Nephron progenitor cell (in vitro differentiated cells): ENCODE results near the gene RPL19.

Experiments
- DNase-seq: peaks from one replicate; pipeline ENCODE4 v3.0.0; 2021
- H3K27ac Mint-ChIP-seq: 2 replicates; pipeline ENCODE4 v1.8.0; 2021; ENCODE audit warnings: mild to moderate bottlenecking, moderate library complexity, mixed read lengths
- H3K27me3 Mint-ChIP-seq: 2 replicates; pipeline ENCODE4 v1.8.0; 2021; ENCODE audit warnings: mild to moderate bottlenecking, low read depth, mixed read lengths; ENCODE audit not compliant: poor library complexity
- H3K36me3 Mint-ChIP-seq: 2 replicates; pipeline ENCODE4 v1.8.0; 2021; ENCODE audit warnings: low read depth, mixed read lengths
- H3K4me1 Mint-ChIP-seq: 2 replicates; pipeline ENCODE4 v1.8.0; 2021; ENCODE audit warnings: mixed read lengths
- H3K4me3 Mint-ChIP-seq: 2 replicates; pipeline ENCODE4 v1.8.0; 2021; ENCODE audit warnings: mild to moderate bottlenecking, moderate library complexity, mixed read lengths
- H3K9me3 Mint-ChIP-seq: 2 replicates; pipeline ENCODE4 v1.8.0; 2021; ENCODE audit warnings: mild to moderate bottlenecking, moderate library complexity, mixed read lengths
- CTCF ChIP-seq: fragments of 200-600 bp; sonication (generic); IDR thresholded peaks from 2 replicates; pipeline ENCODE4 v1.5.0; 2021; ENCODE audit warnings: antibody characterized with exemption

RPL19 gene

DNA sequence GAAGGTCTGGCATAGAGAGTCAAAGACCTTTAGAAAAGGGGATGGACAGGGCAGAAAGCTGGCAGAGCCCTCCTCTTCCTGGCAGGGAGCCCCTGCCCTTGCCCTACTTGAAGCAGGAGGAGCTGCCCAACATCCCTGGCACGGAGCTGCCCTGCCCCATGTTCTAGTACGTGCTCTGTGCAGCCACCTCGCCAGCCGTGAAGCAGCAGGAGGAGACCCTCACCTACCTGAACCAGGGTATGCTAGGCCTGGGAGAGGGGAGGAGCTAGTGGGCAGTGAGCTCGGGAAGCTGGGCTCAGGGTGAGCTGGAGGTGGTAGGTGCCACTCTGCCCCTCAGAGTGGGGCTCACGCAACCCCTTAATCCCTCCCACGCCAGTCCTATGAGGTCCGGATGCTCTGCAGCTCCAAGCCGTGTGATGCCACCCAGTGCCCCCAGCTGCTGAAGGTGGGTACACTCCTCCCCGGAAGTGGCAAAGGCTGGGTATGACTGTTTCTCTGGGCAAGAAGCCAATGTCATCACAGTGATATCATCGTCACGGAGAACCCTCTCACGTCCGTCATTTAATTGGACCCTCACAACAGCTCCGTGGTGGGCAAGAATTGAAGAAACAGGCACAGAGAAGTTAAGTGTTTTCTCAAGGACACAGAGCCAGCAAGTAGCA, 38.4 kb downstream of the RPL19 start:
- Mint-ChIP-seq H3K4me1 (peaks cover 16% of the 10 kb centered on the region), H3K9me3 (no peaks in the 10 kb centered on the region), H3K4me3 (no peak overlapping the region), H3K27ac (no peak overlapping the region), H3K27me3 (peaks cover 18% of the 10 kb centered on the region), H3K36me3 (no peaks in the 10 kb centered on the region)
- no peak for TF ChIP-seq CTCF
- DNase-seq = no peak

DNA sequence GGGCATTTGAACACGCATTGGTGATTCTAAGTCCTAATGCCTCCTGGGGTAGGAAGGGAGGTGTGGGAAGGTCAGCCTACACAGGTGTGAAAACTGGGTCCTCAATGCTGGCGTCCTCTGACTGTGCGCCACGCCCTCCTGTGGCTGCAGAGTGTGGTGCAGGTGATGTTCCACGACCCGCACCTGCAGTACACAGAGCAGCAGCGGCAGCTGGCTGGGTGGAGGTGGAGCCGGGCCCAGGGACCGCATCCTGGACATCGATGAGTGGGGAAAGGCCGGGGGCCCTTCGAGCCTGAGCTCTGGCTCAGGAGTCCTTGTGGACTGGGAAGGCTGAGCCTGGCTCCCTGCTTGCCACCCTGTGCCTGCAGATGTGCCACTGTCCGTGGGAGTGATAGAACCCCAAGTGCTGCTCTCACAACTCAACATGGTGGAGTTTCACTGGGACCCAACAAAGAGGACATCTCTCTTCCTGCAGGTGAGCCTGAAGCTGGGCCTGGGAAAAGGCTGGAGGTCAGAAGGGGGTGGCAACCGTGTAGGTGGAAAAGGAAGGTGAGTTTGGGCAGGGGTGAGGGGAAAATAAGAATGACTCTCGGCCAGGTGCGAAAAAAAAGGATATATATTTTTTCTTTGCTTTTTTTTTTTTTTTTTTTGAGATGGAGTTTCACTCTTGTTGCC, 39.7 kb downstream of the RPL19 start:
- Mint-ChIP-seq H3K27ac (no peak overlapping the region), H3K4me1 (peaks cover 30% of the 10 kb centered on the region), H3K36me3 (no peaks in the 10 kb centered on the region), H3K27me3 (peaks cover 18% of the 10 kb centered on the region), H3K9me3 (no peaks in the 10 kb centered on the region), H3K4me3 (no peak overlapping the region)
- TF ChIP-seq CTCF = peak; percentile 61
- peak; percentile 76 for DNase-seq

GRCh38 chr17:39240631-39241030, 40.5 kb downstream of the RPL19 start:
- Mint-ChIP-seq H3K36me3 (no peaks in the 10 kb centered on the region), H3K9me3 (no peaks in the 10 kb centered on the region), H3K4me3 (no peak overlapping the region), H3K4me1 (peaks cover 27% of the 10 kb centered on the region), H3K27ac (no peak overlapping the region), H3K27me3 (peaks cover 18% of the 10 kb centered on the region)
- DNase-seq = no peak
- TF ChIP-seq CTCF = no peak

DNA sequence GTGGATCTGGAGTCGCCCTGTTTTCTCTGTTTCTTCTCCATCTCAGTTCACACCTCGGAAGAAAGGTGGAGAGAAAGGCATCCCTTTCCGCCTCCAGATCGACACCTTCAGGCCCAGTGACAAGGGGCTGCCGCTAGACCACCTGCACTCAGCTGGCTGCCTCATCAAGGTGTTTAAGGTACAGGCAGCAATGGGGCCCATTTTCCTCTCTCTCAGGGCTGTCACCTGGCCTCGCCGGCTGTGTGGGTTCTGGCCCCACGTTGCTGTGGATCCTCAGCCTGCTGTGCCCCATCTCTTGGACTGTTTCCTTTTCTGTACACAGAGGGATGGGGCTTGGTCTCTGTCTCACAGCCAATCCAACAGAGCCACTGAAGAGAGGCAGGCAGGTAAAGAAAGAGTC, 43.1 kb downstream of the RPL19 start:
- no peak for DNase-seq
- peaks cover 35% of the 10 kb centered on the region for H3K4me1 Mint-ChIP-seq
- no peaks in the 10 kb centered on the region for H3K9me3 Mint-ChIP-seq
- H3K4me3 Mint-ChIP-seq = no peak overlapping the region
- peaks cover 21% of the 10 kb centered on the region for H3K27me3 Mint-ChIP-seq
- no peak for TF ChIP-seq CTCF
- no peak overlapping the region for H3K27ac Mint-ChIP-seq
- H3K36me3 Mint-ChIP-seq = no peaks in the 10 kb centered on the region

- H3K27me3 Mint-ChIP-seq = peaks cover 14% of the 10 kb centered on the region
- no peaks in the 10 kb centered on the region for H3K36me3 Mint-ChIP-seq
- peak overlapping the region; percentile 3 for H3K4me3 Mint-ChIP-seq
- DNase-seq = no peak
- no peak for TF ChIP-seq CTCF
- H3K27ac Mint-ChIP-seq = no peak overlapping the region
- H3K9me3 Mint-ChIP-seq = no peaks in the 10 kb centered on the region
- H3K4me1 Mint-ChIP-seq = peaks cover 38% of the 10 kb centered on the region
Observed at GRCh38 chr17:39244016-39244599, 44.0 kb downstream of the RPL19 start.
